K562 (cell line): ENCODE measurements around the gene EIF5A2. TPM values are rescaled to one million over a fixed set of nuclear protein-coding genes. Genes with fewer than 3 reads are reported as not detected.

Experiments
- CBX5 ChIP-seq: IDR thresholded peaks from 2 replicates; pipeline ENCODE4 v1.6.1; 2014; ENCODE audit warnings: low read depth, borderline replicate concordance
- DNMT1 ChIP-seq: fragments of 450-650 bp; IDR thresholded peaks from 2 replicates; pipeline ENCODE4 v1.6.1; 2016; ENCODE audit warnings: antibody characterized with exemption, mild to moderate bottlenecking
- FOS ChIP-seq: IDR thresholded peaks from 3 replicates; pipeline ENCODE4 v1.6.1; 2011; ENCODE audit not compliant: insufficient read length; ENCODE audit errors: extremely low read depth
- L3MBTL2 ChIP-seq: fragments of 450-650 bp; IDR thresholded peaks from 2 replicates; pipeline ENCODE4 v1.6.1; 2016; ENCODE audit warnings: mild to moderate bottlenecking, moderate library complexity
- MYBL2 ChIP-seq, 2 experiments: fragments of 450-650 bp in 1 of 2; sonication (generic) in 1 of 2; formaldehyde crosslinking in 1 of 2; IDR thresholded peaks; 2 replicates each; pipeline versions ENCODE4 v1.6.1 to v1.8.1; 2017 to 2022; ENCODE audit warnings: borderline replicate concordance in 1 of 2, inconsistent platforms in 1 of 2, low read depth in 1 of 2, mild to moderate bottlenecking in 1 of 2, missing genetic modification reagents in 1 of 2, moderate library complexity in 1 of 2
- SETDB1 ChIP-seq: IDR thresholded peaks from one replicate; pipeline ENCODE4 v1.6.1; 2012; ENCODE audit warnings: low read length, control low read depth, inconsistent platforms
- SIN3A ChIP-seq, 2 experiments: fragments of 150-350 bp in 1 of 2; IDR thresholded peaks; 2 replicates each; pipeline ENCODE4 v1.6.1; 2011 to 2016; ENCODE audit warnings: borderline replicate concordance in 2 of 2, low read depth in 2 of 2, low read length in 2 of 2, mild to moderate bottlenecking in 2 of 2, moderate library complexity in 2 of 2; ENCODE audit not compliant: control insufficient read depth in 1 of 2
- SMAD4 ChIP-seq: fragments of 250-450 bp; sonication (Bioruptor Pico); conservative IDR thresholded peaks from 2 replicates; pipeline ENCODE4 v1.8.0; 2021; ENCODE audit warnings: inconsistent platforms, mild to moderate bottlenecking, moderate library complexity
- SPI1 ChIP-seq: IDR thresholded peaks from 2 replicates; pipeline ENCODE4 v1.6.1; 2011; ENCODE audit warnings: low read depth, low read length, control low read depth, borderline replicate concordance
- TBL1XR1 ChIP-seq, 2 experiments: IDR thresholded peaks; 2 replicates each; pipeline ENCODE4 v1.6.1; 2012; ENCODE audit warnings: improper control_type of control experiment in 2 of 2, low read length in 2 of 2, mild to moderate bottlenecking in 1 of 2
- TCF7L2 ChIP-seq: fragments of 150-350 bp; IDR thresholded peaks from 2 replicates; pipeline ENCODE4 v1.6.1; 2016; ENCODE audit warnings: low read depth, mild to moderate bottlenecking, low read length, moderate library complexity
- TOE1 ChIP-seq, 2 experiments: fragments of 450-650 bp in 1 of 2; sonication (generic) in 1 of 2; formaldehyde crosslinking in 1 of 2; IDR thresholded peaks; 2 replicates each; pipeline versions ENCODE4 v1.7.1 to v1.8.0; 2016 to 2022; ENCODE audit warnings: borderline replicate concordance in 2 of 2, mild to moderate bottlenecking in 2 of 2, antibody characterized with exemption in 1 of 2, inconsistent platforms in 1 of 2, low read depth in 1 of 2, missing genetic modification reagents in 1 of 2, moderate library complexity in 1 of 2
- ZKSCAN3 ChIP-seq: fragments of 250-450 bp; sonication (Bioruptor Pico); IDR thresholded peaks from 2 replicates; pipeline ENCODE4 v1.4.0; 2020
- ZNF146 ChIP-seq: IDR thresholded peaks from one replicate; pipeline ENCODE4 v1.6.1; 2018; ENCODE audit warnings: missing compliant biosample characterization; ENCODE audit not compliant: unreplicated experiment
- ZNF764 ChIP-seq: fragments of 250-450 bp; sonication (Bioruptor Pico); IDR thresholded peaks from 2 replicates; pipeline ENCODE4 v1.4.0; 2020; ENCODE audit warnings: low read depth, mild to moderate bottlenecking, moderate library complexity
- ZNF785 ChIP-seq: fragments of 250-450 bp; sonication (Bioruptor Pico); IDR thresholded peaks from 2 replicates; pipeline ENCODE4 v1.4.0; 2020; ENCODE audit warnings: mild to moderate bottlenecking
- polyA plus RNA-seq, 8 experiments: library from polyadenylated mRNA; depleted of rRNA in 4 of 8; stranded (reverse) in 5 of 8; unstranded in 3 of 8; fragments of >200 nt; fragmentation: Nextera tagmentation in 2 of 8; fragmentation: Illumina TruSeq in 1 of 8; extraction: Ambion mirVana in 2 of 8; extraction: Trizol in 1 of 8; gene quantifications; 2 replicates each; pipeline versions ENCODE4 v1.2.1 to v1.2.3, GENCODE V29; 2011 to 2014; ENCODE audit warnings: inconsistent platforms in 1 of 8, missing spikeins in 1 of 8
- total RNA-seq, 7 experiments: library from RNA; depleted of rRNA in 6 of 7; stranded (reverse); fragments of >200 nt in 6 of 7; fragmentation: Illumina TruSeq in 2 of 7; extraction: Trizol in 2 of 7; gene quantifications; 2 replicates each; pipeline versions ENCODE4 v1.2.1 to v1.2.3, GENCODE V29; 2011 to 2021; ENCODE audit warnings: low replicate concordance in 1 of 7
- TF ChIP-seq, protein P1 (sequence below): fragments of 250-450 bp; sonication (Bioruptor Pico); IDR thresholded peaks from 2 replicates; pipeline ENCODE4 v1.4.0; 2020; ENCODE audit warnings: mild to moderate bottlenecking, moderate library complexity
- TF ChIP-seq, protein P2 (sequence below): sonication (generic); formaldehyde crosslinking; IDR thresholded peaks from 2 replicates; pipeline ENCODE4 v1.8.0; 2023; ENCODE audit warnings: mild to moderate bottlenecking, missing genetic modification reagents

EIF5A2 gene
- total and polyA plus RNA-seq, 9 of the 15 experiments (the other 6 are each of a cell fraction or from before 2014, with no cell fraction given), result 3.9 to 18.3 (median 15.9) TPM

DNA sequence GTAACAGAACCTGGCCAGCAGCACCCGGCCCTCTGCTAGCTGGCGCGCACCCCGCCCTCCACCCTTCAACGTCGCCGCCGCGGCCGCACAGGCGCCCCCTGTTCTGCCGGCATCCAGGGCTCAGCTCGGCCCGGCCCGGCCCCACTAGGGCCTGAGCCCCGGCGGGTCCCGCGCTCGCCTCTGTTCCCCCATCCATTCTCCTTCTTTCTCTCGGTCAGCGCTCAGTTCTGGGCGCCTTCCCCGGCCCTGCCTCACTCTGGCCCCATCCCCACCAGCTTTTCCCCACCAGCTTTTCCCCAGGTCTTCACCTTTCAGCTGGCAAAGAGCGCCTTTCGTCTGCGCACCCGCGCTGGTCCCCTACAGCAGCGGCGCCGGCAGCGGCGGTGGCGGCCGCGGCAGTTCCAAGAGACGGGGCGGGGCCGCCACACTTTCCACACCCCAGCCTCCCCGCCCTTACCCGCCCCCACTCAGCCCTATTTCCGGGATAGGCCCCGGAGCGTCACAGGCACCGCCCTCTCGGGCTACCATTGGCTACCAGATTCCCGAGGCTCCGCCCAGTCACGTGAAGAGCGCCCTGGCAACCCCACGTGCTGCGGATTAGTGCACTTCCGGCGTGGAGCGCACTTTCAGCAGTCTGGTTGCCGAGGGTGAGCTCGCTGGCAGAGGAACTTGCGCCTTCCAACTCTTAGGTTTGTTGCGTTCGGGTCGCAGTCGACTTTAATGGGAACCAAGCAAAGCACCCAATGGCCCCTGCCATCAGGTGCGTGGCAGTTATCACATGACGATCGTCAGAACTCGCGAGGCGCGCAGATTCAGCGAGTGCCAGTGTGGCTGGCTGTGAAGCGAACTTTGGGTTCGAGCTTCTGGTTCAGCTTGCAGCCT, at the start of gene EIF5A2 (continued):
- TF ChIP-seq MYBL2 (IDR thresholded peaks at IDR 0.05; ENCODE audit: low read depth) (no peak), MYBL2 (CRISPR knock-in tag; IDR thresholded peaks at IDR 0.05; ENCODE audit: borderline replicate concordance) (no peak), SETDB1 (no peak), SIN3A (IDR thresholded peaks at IDR 0.05; ENCODE audit: borderline replicate concordance in 2 of 2, control insufficient read depth in 1 of 2, low read depth in 2 of 2, low read length in 2 of 2) (peak in 1 of 2 experiments; percentile 14; a peak in 1 of 4 replicates), ZNF785 (no peak), ZKSCAN3 (CRISPR knock-in tag) (no peak), SMAD4 (CRISPR knock-in tag) (peak; percentile 69; the same call in 1 of the 2 replicates), DNMT1 (no peak), TCF7L2 (no peak), SPI1 (no peak), FOS (peak; percentile 51), TOE1 (IDR thresholded peaks at IDR 0.05; ENCODE audit: borderline replicate concordance) (peak; percentile 84), TOE1 (CRISPR knock-in tag; IDR thresholded peaks at IDR 0.05; ENCODE audit: borderline replicate concordance, low read depth) (no peak), ZNF146 (CRISPR knock-in tag) (no peak), L3MBTL2 (peak; percentile 99), TBL1XR1 (IDR thresholded peaks at IDR 0.05; ENCODE audit: low read length in 2 of 2) (no peak), CBX5 (peak; percentile 70; the same call in 1 of the 2 replicates), ZNF764 (CRISPR knock-in tag) (no peak)
- TF ChIP-seq, protein P1, sequence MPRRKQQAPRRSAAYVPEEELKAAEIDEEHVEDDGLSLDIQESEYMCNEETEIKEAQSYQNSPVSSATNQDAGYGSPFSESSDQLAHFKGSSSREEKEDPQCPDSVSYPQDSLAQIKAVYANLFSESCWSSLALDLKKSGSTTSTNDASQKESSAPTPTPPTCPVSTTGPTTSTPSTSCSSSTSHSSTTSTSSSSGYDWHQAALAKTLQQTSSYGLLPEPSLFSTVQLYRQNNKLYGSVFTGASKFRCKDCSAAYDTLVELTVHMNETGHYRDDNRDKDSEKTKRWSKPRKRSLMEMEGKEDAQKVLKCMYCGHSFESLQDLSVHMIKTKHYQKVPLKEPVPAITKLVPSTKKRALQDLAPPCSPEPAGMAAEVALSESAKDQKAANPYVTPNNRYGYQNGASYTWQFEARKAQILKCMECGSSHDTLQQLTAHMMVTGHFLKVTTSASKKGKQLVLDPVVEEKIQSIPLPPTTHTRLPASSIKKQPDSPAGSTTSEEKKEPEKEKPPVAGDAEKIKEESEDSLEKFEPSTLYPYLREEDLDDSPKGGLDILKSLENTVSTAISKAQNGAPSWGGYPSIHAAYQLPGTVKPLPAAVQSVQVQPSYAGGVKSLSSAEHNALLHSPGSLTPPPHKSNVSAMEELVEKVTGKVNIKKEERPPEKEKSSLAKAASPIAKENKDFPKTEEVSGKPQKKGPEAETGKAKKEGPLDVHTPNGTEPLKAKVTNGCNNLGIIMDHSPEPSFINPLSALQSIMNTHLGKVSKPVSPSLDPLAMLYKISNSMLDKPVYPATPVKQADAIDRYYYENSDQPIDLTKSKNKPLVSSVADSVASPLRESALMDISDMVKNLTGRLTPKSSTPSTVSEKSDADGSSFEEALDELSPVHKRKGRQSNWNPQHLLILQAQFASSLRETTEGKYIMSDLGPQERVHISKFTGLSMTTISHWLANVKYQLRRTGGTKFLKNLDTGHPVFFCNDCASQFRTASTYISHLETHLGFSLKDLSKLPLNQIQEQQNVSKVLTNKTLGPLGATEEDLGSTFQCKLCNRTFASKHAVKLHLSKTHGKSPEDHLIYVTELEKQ (CRISPR knock-in tag), result no peak
- TF ChIP-seq, protein P2, sequence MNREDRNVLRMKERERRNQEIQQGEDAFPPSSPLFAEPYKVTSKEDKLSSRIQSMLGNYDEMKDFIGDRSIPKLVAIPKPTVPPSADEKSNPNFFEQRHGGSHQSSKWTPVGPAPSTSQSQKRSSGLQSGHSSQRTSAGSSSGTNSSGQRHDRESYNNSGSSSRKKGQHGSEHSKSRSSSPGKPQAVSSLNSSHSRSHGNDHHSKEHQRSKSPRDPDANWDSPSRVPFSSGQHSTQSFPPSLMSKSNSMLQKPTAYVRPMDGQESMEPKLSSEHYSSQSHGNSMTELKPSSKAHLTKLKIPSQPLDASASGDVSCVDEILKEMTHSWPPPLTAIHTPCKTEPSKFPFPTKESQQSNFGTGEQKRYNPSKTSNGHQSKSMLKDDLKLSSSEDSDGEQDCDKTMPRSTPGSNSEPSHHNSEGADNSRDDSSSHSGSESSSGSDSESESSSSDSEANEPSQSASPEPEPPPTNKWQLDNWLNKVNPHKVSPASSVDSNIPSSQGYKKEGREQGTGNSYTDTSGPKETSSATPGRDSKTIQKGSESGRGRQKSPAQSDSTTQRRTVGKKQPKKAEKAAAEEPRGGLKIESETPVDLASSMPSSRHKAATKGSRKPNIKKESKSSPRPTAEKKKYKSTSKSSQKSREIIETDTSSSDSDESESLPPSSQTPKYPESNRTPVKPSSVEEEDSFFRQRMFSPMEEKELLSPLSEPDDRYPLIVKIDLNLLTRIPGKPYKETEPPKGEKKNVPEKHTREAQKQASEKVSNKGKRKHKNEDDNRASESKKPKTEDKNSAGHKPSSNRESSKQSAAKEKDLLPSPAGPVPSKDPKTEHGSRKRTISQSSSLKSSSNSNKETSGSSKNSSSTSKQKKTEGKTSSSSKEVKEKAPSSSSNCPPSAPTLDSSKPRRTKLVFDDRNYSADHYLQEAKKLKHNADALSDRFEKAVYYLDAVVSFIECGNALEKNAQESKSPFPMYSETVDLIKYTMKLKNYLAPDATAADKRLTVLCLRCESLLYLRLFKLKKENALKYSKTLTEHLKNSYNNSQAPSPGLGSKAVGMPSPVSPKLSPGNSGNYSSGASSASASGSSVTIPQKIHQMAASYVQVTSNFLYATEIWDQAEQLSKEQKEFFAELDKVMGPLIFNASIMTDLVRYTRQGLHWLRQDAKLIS (CRISPR knock-in tag), result peak; percentile 73; the same call in 1 of the 2 replicates
